Stomach smooth muscle (tissue), 2 donors: ENCODE results near the gene CCDC178.

Experiments
- H3K27ac ChIP-seq: one replicate; pipeline ENCODE4 v1.7.0; 2013; ENCODE audit warnings: mild to moderate bottlenecking, low read length, inconsistent platforms
- H3K27me3 ChIP-seq, 2 donors: one replicate each; pipeline ENCODE4 v1.7.0; 2013; ENCODE audit warnings: low read length in 2 of 2; ENCODE audit not compliant: insufficient read depth in 2 of 2, control insufficient read depth in 1 of 2
- H3K36me3 ChIP-seq, 2 donors: one replicate each; pipeline ENCODE4 v1.7.0; 2013; ENCODE audit warnings: low read length in 2 of 2; ENCODE audit not compliant: control insufficient read depth in 2 of 2, insufficient read depth in 2 of 2
- H3K4me1 ChIP-seq: one replicate; pipeline ENCODE4 v1.7.0; 2013; ENCODE audit warnings: low read length; ENCODE audit not compliant: control insufficient read depth, insufficient read depth
- H3K4me3 ChIP-seq, 2 donors: one replicate each; pipeline ENCODE4 v1.7.0; 2013; ENCODE audit warnings: low read length in 2 of 2
- H3K9ac ChIP-seq, 2 donors: one replicate each; pipeline ENCODE4 v1.7.0; 2013; ENCODE audit warnings: low read length in 2 of 2, mild to moderate bottlenecking in 1 of 2
- H3K9me3 ChIP-seq, 2 donors: one replicate each; pipeline ENCODE4 v1.7.0; 2013; ENCODE audit warnings: low read length in 2 of 2; ENCODE audit not compliant: control insufficient read depth in 2 of 2
- donor health status: healthy.
- donor health status: Pancreatic carcinoma.

CCDC178 gene

GRCh38 chr18:32920796-32921787 lies 519.4 kb downstream of the CCDC178 start:
- H3K4me3 ChIP-seq: no peak overlapping the region
- no peak overlapping the region for H3K27ac ChIP-seq
- H3K4me1 ChIP-seq: no peaks in the 10 kb centered on the region
- no peaks in the 10 kb centered on the region for H3K27me3 ChIP-seq
- H3K9me3 ChIP-seq: no peaks in the 10 kb centered on the region
- no peaks in the 10 kb centered on the region for H3K36me3 ChIP-seq
- no peak overlapping the region for H3K9ac ChIP-seq

GRCh38 chr18:32919799-32920198 lies 520.7 kb downstream of the CCDC178 start:
- H3K27ac ChIP-seq: no peak overlapping the region
- no peaks in the 10 kb centered on the region for H3K27me3 ChIP-seq
- H3K36me3 ChIP-seq: no peaks in the 10 kb centered on the region
- H3K9me3 ChIP-seq: no peaks in the 10 kb centered on the region
- no peak overlapping the region for H3K4me3 ChIP-seq
- no peak overlapping the region for H3K9ac ChIP-seq
- no peaks in the 10 kb centered on the region for H3K4me1 ChIP-seq

DNA sequence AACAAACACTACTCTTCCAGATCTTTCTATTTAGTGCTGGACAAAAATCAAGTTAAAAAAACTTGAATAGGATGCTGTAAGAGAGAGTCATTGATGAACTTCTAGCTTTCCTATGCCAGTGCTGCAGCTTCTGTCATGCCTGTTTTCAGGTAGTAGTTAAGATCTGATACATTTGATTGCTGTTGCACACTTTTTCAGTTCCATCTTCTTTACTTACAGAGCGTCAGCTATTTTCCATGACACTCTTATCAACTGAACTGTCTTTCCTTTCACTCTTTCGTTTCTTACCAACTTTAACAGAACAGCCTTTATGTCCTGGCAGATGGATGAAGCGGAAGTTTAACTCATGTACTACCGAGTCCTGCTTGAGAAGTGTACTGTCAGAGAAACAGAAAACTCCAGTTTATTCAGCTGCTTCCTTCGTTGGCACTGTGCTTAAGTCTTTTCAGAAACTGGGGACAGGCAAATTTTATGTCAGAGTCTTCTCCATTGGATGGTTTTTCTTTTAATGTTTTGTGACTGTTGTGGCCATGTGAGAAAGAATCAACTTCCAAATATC lies 521.8 kb downstream of the CCDC178 start:
- Histone ChIP-seq H3K9ac (no peak overlapping the region), H3K27me3 (no peaks in the 10 kb centered on the region), H3K36me3 (no peaks in the 10 kb centered on the region), H3K9me3 (no peaks in the 10 kb centered on the region), H3K27ac (no peak overlapping the region), H3K4me3 (no peak overlapping the region), H3K4me1 (no peaks in the 10 kb centered on the region)

GRCh38 chr18:32915516-32915915 lies 525.0 kb downstream of the CCDC178 start:
- Histone ChIP-seq H3K27ac (no peak overlapping the region), H3K27me3 (no peaks in the 10 kb centered on the region), H3K9me3 (no peaks in the 10 kb centered on the region), H3K9ac (no peak overlapping the region), H3K4me1 (no peaks in the 10 kb centered on the region), H3K36me3 (no peaks in the 10 kb centered on the region), H3K4me3 (no peak overlapping the region)

DNA sequence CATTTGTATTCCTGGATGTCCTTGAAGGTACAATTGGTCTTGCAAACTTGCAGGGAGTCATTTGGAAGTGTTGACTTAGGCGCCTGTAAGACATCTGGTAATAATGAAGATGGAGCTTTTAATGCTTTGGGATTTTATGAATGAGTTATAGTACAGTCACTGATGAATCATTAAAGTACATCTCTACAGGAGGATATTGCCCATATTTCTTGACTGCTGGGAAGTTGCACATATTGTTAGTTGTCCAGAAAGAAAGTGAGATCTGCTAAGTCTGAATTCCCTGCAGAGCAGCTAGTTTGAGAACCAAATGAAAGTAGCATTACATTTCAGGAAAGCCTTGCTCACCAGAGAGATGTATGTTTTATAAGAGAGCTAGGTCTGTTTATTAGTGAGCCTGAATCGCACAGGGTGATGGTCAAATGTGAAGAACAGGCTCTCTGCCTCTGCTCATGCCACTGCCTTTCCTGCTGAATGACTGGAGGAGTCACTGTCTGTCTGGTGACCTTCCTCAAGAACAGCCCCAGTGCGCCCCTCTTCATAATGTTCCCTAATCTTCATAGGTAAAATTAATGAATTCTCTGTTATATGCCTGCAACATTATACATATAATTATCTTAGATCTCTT lies 528.7 kb downstream of the CCDC178 start:
- H3K4me1 ChIP-seq: no peaks in the 10 kb centered on the region
- H3K36me3 ChIP-seq: no peaks in the 10 kb centered on the region

GRCh38 chr18:32910694-32911296 lies 529.7 kb downstream of the CCDC178 start:
- H3K4me3 ChIP-seq: no peak overlapping the region
- no peak overlapping the region for H3K9ac ChIP-seq
- H3K4me1 ChIP-seq: no peaks in the 10 kb centered on the region
- no peaks in the 10 kb centered on the region for H3K36me3 ChIP-seq
- no peak overlapping the region for H3K27ac ChIP-seq
- no peaks in the 10 kb centered on the region for H3K27me3 ChIP-seq
- no peaks in the 10 kb centered on the region for H3K9me3 ChIP-seq

More for the DNA sequence above, 528.7 kb downstream of the CCDC178 start:
- no peaks in the 10 kb centered on the region for H3K27me3 ChIP-seq
- no peak overlapping the region for H3K27ac ChIP-seq
- no peak overlapping the region for H3K4me3 ChIP-seq
- H3K9me3 ChIP-seq: no peaks in the 10 kb centered on the region
- H3K9ac ChIP-seq: no peak overlapping the region

DNA sequence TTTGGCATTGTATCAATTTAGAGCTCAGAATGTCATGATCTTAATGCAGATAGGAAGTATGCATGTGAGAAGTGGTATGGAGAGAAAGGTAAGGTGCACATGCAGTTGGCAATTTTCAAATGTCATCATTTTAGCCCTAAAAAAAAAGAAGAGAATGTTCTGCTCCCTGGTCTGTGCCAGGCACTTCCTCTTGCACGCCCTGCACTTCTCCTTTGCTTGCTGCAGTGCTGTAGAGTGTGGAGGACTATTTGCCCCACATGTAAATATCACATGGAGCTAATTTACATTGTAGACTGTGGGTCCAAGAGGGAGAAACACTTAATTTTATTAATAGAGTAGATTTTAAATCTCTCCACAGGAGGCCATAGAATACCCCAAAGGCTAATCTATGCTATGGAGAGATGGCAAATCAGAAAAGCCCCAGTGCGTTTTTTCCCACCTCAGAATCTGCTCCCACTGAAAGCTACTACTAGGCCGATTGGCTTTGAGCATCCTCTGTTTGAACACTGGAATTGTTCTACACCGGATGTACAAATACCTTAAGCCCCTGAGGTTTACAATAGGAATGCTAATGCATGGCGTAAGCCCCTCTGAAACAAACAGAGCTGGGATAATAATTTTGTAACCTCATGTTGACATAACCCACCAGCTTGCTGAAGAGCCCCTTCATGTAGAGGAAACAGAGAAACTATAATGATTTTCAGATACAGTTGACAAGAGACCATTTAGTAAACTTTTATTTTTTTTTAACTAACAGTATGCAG lies 530.5 kb downstream of the CCDC178 start:
- Histone ChIP-seq H3K27me3 (no peaks in the 10 kb centered on the region), H3K36me3 (no peaks in the 10 kb centered on the region), H3K9ac (no peak overlapping the region), H3K4me3 (no peak overlapping the region), H3K27ac (no peak overlapping the region), H3K4me1 (no peaks in the 10 kb centered on the region), H3K9me3 (no peaks in the 10 kb centered on the region)

GRCh38 chr18:32908424-32908805 lies 532.1 kb downstream of the CCDC178 start:
- H3K27ac ChIP-seq: no peak overlapping the region
- H3K4me1 ChIP-seq: no peaks in the 10 kb centered on the region
- no peaks in the 10 kb centered on the region for H3K27me3 ChIP-seq
- no peak overlapping the region for H3K9ac ChIP-seq
- H3K9me3 ChIP-seq: no peaks in the 10 kb centered on the region
- H3K36me3 ChIP-seq: no peaks in the 10 kb centered on the region
- no peak overlapping the region for H3K4me3 ChIP-seq

DNA sequence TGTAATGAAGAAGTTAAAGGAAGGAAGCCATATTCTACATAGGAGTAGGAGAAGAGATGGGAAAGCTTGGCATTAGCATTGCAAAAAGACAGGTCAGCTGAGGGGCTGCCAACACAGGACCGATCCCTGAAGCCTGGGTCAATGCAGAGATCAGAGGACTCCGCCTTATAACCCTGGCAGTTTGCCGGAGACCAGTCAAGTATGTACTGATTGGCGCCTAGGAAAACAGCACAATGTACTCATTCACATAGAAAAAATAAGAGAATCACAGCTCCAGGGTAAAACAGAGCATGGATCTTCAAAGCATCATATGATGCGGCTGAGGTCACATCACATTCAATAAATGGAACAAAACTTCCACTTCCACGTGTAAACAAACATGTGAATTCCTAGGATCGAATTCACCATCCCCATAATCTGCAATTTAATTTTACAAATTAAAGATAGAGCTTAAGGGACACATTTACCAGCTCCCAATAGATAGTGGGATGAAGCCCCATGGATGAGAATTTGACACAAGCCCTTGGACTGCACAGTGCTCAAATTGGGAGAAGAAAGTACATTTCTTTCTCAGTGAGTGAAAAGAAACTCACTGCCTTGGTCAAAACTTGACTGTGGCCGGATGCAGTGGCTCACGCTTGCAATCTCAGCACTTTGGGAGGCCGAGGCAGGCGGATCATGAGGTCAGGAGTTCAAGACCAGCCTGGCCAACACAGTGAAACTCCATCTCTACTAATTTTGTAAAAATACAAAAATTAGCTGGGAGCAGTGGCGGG lies 532.7 kb downstream of the CCDC178 start:
- no peak overlapping the region for H3K4me3 ChIP-seq
- no peaks in the 10 kb centered on the region for H3K4me1 ChIP-seq
- H3K27me3 ChIP-seq: no peaks in the 10 kb centered on the region
- H3K9ac ChIP-seq: no peak overlapping the region
- H3K36me3 ChIP-seq: no peaks in the 10 kb centered on the region
- no peaks in the 10 kb centered on the region for H3K9me3 ChIP-seq
- no peak overlapping the region for H3K27ac ChIP-seq

DNA sequence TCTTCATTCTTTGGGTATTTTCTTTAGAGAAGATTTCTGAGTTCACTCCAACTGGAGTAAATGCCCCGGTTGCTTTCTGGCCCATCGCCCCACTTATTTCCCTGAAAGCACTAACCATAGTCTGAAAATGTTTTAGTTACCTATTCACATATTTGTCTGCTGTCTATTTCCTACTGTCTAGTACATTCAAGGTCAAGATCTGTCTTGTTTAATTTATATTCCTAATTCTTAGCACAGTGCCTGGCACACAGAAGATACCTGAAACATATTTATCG lies 533.3 kb downstream of the CCDC178 start:
- no peaks in the 10 kb centered on the region for H3K36me3 ChIP-seq
- no peak overlapping the region for H3K27ac ChIP-seq
- no peaks in the 10 kb centered on the region for H3K4me1 ChIP-seq
- no peaks in the 10 kb centered on the region for H3K9me3 ChIP-seq
- H3K4me3 ChIP-seq: no peak overlapping the region
- H3K27me3 ChIP-seq: no peaks in the 10 kb centered on the region
- H3K9ac ChIP-seq: no peak overlapping the region
